ENCODE results near the gene TIGD3. TPM values are rescaled to one million over a fixed set of nuclear protein-coding genes. Genes with fewer than 3 reads are reported as not detected.

Gene TIGD3
- total and polyA plus RNA-seq, 9 of the 15 experiments (the other 6 are each of a cell fraction or from before 2014, with no cell fraction given) = 0.06 to 1.3 (median 0.56) TPM

DNA sequence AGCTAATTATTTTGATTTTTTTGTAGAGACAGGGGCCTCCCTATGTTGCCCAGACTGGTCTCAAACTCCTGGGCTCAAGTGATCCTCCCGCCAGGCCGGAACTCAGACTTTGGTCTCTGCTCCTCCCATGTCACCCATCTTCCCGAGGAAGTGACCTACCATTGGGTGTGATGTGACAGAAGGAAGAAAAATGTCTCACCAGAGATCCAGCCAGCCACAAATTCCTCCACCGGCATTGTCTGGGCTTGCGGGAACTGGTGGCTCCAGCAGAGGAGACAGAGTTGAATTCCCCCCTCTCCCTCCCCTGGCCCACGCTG, 27.1 kb downstream of the TIGD3 start:
- in situ Hi-C loops (cut with MboI) = no loop called here
- WGBS (ENCODE audit: insufficient coverage, low coverage, missing lambda C conversion rate) = 6% methylated on average over 6 of the region's 6 CpGs
- H3K36me3 ChIP-seq (ENCODE audit: control insufficient read depth, insufficient read depth, low read length) = no peaks in the 10 kb centered on the region
- peaks cover 33 to 80% of the 10 kb centered on the region in 2 experiments for H3K4me1 ChIP-seq (replicated peaks in 1 of 2; ENCODE audit: control insufficient read depth in 2 of 2, insufficient read depth in 2 of 2, low read length in 2 of 2)
- H3K27me3 ChIP-seq (ENCODE audit: control insufficient read depth in 2 of 2, insufficient read depth in 2 of 2, low read length in 2 of 2) = no peaks in the 10 kb centered on the region
- no peaks in the 10 kb centered on the region for H3K9me1 ChIP-seq (ENCODE audit: control insufficient read depth, insufficient read depth, low read length)
- peak overlapping the region; percentile 37 for H3K4me3 ChIP-seq
- H4K20me1 ChIP-seq (replicated peaks; ENCODE audit: control insufficient read depth, insufficient read depth, low read length) = no peaks in the 10 kb centered on the region
- BruUV-seq (replicated peaks) = no TSS peak
- no peaks in the 10 kb centered on the region for H3K9me3 ChIP-seq (replicated peaks; ENCODE audit: control insufficient read depth, insufficient read depth, low read depth, low read length)
- peak overlapping the region; percentile 93 for H3K27ac ChIP-seq (ENCODE audit: extremely low read depth, low read depth, low read length)
- DNase-seq (ENCODE audit: extremely low read depth in 1 of 4, low spot score in 3 of 4) (peak in 1 of 4 experiments; percentile 88), ATAC-seq (peak; percentile 20), FAIRE-seq (no peak)
- ChIA-PET POLR2A (interaction anchor here (0.6 to 16.2 kb wide), 13 partner anchors 8 to 231 kb away, joined by 3 to 253 read pairs (median 4); partner anchors contain the start of genes MALAT1 and NEAT1), CTCF (ENCODE audit: low intra/inter-chr PET ratio) (interaction anchor here (0.9 to 1.3 kb wide), 2 partner anchors 86 to 87 kb away, joined by 4 to 5 read pairs; no protein-coding TSS in a partner anchor)
- peak overlapping the region; percentile 80 for H3K4me2 ChIP-seq (ENCODE audit: insufficient read depth, low read length)
- peak overlapping the region; percentile 86 for H2AFZ ChIP-seq (ENCODE audit: low read depth, low read length)
- peaks cover 3% of the 10 kb centered on the region for H3K79me2 ChIP-seq (ENCODE audit: control insufficient read depth, insufficient read depth, low read length)
- peak overlapping the region; percentile 85 to 88 for H3K9ac ChIP-seq (ENCODE audit: insufficient read depth in 1 of 2, low read depth in 2 of 2, low read length in 2 of 2)
- intact Hi-C loops (cut with micrococcal nuclease) = loop anchor here (1.0 to 2.0 kb wide), 3 partner anchors 35 to 129 kb away; no protein-coding TSS in a partner anchor
- peak; percentile 44 for TF ChIP-seq KDM5B (IDR thresholded peaks at IDR 0.05; ENCODE audit: insufficient replicate concordance, low read depth, low read length)
- no peak for TF ChIP-seq EP400 (IDR thresholded peaks at IDR 0.05)
- TF ChIP-seq EP300 (IDR thresholded peaks at IDR 0.05; ENCODE audit: low read length) = peak; percentile 54; the same call in 1 of the 2 replicates
- peak; percentile 37; the same call in 1 of the 2 replicates for TF ChIP-seq TAL1 (IDR thresholded peaks at IDR 0.05)
- 0 out of 4 replicates have a peak, but pooled peaks of 1 of the 2 experiments have one; percentile 5 for TF ChIP-seq KDM1A (IDR thresholded peaks at IDR 0.05)
- TF ChIP-seq RB1 (IDR thresholded peaks at IDR 0.05; ENCODE audit: low read depth) = 0 out of 2 replicates have a peak, but pooled peaks have one; percentile 20
- TF ChIP-seq TCF3 (CRISPR knock-in tag; IDR thresholded peaks at IDR 0.05) = peak; percentile 35; the same call in 1 of the 2 replicates
- TF ChIP-seq MEIS2 (IDR thresholded peaks at IDR 0.05; ENCODE audit: partially characterized antibody) = peak; percentile 81
- no peak for TF ChIP-seq PTTG1 (tag; IDR thresholded peaks at IDR 0.05; ENCODE audit: low read depth)
- TF ChIP-seq PBX2 (CRISPR knock-in tag; IDR thresholded peaks at IDR 0.05; ENCODE audit: low read depth) = no peak
- peak; percentile 50 for TF ChIP-seq PBX2 (tag; conservative IDR thresholded peaks at IDR 0.05; ENCODE audit: low read depth)
- TF ChIP-seq TCFL5 (CRISPR knock-in tag; conservative IDR thresholded peaks at IDR 0.05) = 0 out of 2 replicates have a peak, but pooled peaks have one; percentile 19
- TF ChIP-seq BRD4 (IDR thresholded peaks at IDR 0.05) = no peak
- TF ChIP-seq CBFA2T2 (conservative IDR thresholded peaks at IDR 0.05) = peak; percentile 44; the same call in 1 of the 2 replicates
- TF ChIP-seq PKNOX1 (IDR thresholded peaks at IDR 0.05) = peak; percentile 68
